Endothelial cell of hepatic sinusoid (primary cell): ENCODE measurements around the gene TPCN2.

Source experiments
- in situ Hi-C: cut with HindIII; loops from 2 replicates; pipeline ENCODE4 v1.10.0; 2017; ENCODE audit warnings: low sequenced_read_pairs

Gene TPCN2

DNA sequence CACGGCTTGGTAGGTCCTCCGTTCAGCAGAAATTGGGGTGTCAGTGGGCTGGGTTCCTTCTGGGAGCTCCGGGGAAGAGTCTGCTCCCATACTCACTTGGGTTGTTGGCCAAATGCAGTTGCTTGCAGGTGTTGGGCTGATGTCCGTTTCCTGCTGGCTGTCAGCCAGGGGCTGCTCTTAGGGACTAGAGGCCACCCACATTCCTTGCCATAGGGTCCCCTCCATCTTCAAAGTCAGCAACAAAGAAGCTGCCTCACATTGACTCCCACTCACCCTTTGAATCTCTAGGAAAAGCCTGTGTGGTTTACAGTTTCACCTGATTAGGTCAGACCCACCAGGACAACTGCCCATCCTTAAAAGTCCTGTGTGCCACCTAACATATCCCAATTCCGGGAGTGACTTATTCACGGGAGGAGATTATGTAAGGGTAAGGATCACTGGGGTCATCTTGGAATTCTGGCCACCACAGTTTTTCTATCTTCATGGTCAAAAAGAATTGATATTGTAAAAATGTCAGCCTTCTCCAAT, 43.0 kb downstream of the TPCN2 start:
- in situ Hi-C loops = no loop called here

DNA sequence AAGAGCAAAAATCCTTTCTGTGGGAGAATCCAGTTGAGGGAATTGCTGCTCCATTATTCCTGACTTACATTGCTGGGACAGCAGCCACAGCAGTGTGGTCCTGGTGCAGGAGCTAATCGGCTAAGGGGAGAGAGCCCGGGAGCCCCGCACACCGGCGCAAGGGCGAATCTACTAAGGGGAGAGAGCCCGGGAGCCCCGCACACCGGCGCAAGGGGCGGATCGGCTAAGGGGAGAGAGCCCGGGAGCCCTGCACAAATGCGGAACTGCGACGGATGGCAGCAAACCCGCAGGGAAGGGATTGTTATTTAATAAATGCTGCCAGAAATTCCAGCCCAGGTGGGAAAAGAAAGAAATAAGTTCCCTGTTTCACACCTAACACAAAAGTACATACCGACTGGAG, 43.5 kb downstream of the TPCN2 start:
- in situ Hi-C loops = no loop called here

DNA sequence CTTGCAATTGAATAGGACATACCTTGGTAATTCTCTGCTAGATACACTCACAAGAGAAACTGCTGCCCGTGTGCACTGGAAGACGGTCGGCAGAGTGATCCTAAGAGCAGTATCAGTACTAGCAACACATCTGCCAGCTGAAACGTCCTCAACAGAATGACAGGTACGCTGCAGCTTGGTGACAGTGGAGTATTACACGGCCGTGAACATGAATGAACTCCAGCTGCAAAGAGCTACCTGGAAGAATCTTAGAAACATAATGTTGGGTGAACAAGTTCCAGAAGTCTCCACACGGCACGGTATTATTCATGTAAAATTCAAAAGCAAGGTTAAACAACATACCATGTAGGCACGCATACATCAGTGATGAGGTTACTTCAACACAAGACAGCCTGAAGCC, 44.4 kb downstream of the TPCN2 start:
- in situ Hi-C loops = no loop called here

DNA sequence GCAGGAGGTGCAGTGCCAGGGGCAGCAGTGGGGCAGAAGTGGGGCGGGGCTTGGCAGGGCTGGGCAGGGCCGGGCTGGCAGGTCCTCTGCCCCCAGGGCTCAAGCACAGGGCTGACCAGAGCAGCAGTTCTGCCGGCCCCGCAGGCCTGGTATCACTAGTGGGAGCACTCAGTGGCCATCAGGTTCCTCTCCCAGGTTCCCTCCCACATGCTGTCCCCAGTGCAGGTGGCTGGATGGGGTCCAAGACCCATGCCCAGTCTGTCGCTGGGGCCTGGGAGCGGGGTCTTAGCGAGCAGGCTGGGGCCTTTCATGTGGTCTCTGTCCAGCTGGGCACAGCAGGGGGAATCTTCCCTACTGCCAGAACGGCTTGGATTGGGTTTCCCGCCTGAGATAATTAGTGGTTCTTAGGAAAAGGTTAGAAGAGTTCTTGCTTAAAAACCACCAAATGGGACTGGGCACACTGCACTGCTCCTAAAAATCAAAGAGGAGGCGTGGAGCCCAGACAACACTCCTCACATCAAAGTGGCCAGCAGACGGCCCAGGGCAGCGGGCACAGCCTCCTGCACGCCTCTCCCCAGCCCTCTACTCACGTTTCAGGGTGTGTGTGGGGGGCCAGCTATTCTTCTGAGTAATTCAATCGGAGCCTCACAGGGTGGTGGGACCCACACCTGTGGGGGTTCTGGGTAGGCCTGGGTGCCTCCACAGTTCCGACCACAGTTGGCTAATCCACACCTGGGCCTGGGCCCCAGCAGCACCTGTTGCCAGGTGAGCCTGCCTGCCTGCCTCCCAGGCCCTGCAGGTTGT, 45.6 kb downstream of the TPCN2 start:
- in situ Hi-C loops = no loop called here

DNA sequence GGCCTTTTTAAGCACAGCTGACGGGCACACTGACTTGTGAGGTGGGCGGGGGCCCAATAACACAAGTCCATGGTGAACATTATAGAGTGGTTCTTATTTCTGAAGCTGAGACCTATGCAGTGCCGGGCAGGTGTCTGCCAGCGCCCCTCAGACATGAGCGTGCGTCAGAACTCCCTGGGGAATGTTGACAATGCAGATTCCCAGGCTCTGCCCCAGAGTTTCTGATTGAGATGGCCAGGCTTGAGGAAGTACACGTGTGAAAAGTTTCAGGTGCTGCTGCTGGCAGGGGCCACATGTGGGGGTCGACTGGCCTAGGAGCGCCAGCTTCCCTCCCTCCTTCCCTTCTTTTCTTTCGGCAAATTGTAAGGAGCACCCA, 46.2 kb downstream of the TPCN2 start:
- in situ Hi-C loops = no loop called here

DNA sequence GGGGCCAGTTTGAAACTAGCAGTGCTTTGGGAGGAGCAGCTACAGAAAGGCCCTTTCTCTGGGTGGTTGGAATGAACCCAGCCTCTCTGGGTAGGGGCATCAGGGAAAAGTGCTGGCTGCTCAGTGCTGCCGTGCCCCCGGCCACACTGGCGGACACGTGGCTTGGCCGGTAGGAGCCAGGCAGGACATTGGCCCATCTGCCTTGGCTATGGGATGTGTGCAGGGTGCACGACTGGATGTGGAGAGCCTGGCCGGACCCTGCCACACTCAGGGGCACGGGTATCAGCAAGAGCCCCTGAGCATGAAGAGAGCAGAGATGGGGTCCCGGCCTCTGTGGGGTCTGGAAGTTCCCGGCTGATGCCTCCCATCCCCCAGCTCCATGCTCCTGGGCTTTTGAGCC, 46.6 kb downstream of the TPCN2 start:
- in situ Hi-C loops = no loop called here

DNA sequence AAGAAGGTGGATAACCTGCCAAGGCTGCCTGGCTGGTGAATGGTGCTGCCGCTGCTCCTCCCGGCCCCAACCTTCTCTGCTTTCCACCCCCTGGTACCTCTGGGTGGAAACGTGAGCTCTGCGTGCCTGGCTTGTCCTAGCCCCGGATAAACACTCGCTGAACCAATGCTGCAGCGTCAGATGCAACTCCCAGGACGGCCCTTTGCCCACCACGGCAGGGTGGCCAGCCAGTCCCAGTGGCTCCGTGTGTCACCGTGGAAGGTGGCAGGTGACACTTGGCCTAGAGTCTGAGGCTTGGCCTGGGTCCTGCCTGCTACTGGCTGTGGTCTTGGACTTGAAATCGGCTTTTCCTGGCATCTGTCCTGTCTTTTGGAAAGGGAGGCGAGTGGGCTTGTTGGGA, 47.7 kb downstream of the TPCN2 start:
- in situ Hi-C loops = no loop called here

DNA sequence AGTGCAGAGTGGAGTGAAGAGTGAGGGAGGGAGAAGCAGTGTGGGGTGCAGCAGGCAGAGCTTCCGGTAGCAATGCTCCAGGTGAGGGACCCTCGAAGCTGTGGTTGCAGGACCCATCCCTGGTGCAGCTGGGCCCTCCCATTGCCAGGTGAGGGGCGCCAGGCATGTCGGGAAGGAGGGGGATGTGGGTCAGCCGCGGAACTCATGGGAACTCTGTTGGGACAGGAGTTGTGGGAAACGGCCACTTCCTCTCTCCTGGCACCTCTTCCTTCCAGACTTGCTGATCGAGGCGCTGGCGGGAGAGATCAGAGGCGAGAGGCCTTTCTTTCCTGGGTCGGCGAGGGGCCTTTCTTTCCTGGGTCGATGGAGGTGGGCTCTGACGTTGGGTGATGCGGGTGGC, 48.5 kb downstream of the TPCN2 start:
- in situ Hi-C loops = no loop called here

DNA sequence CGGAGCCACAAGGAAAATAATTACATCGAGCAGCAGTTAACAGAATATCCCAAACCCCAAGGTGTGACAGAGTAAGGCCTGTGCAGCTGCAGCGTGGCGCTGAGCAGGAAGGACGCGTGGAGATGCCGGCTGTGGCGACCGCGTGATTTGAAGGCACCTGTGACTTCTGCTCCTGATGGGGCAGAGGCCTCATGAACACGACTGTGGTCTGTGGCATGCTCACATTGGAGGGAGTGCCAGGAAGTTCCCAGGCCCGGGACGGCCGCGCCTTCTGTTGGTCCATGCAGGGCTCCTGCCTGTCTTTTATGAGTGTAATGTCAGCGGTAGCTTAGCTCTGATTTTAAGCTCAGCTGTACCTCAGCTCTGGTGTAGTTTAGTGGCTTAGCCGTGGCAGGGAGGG, 50.4 kb downstream of the TPCN2 start:
- in situ Hi-C loops = no loop called here

DNA sequence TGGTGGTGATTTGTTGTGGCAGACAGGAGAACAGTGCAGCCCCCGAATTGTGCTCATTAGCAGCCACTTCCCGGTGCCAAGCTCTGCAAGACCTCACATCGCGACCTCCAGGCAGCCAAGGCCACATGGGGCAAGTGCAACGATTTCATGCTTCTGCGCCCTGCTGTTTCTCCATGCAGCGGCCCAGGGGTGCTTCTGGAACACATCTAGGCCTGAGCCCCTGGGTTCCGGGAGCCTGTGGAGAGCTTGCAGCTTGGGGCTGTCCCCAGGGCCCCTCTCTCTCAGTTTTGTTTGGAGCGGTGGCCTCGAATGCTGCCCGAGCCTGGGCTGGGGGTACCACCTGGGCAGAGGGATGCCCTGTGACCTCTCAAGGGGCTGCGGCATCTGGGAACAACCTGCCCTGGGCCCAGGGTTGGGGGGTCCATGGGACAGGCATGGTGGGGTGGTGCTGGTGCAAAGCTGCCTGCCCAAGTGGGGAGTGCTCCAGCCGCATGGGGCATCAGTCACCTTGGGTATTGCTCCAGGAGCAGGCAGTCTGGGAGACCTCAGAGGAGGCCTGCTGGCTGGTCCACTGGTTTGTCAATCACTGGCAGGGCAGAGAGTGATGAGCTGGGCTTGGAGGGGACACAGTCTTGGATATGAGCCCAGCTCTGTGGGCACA, 51.9 kb downstream of the TPCN2 start:
- in situ Hi-C loops = no loop called here

DNA sequence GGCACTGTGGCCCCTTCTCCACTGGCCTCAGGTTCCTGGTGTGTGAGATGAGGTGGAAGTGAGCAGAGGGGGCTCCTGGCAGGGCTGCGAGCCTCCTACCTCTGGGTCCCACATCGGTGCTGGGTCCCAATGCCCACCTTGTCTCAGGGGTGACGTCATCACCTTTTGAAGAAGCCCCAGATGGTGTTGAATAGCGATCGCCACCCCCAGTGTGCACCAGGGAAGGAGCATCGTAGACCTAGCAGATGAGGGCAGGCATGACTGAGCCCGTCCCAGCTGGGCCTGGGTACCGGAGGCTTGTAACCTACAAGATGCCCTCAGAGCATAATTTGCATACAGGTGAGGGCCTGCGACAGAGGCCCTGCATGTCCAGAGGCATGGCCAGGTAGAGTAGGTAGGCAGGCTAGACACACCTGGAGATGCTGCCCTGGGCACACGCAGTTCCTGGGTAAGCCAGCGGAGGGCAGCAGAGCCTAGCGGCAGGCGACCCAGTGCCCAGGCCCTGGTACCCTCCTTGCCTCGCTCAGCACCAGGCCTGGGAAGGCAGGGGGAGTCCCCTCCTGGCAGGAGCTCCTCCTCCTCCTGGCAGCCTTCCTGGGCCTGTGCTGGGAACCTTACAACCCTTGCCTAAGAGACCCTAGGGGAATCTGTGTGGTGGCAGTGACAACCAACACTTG, 52.5 kb downstream of the TPCN2 start:
- in situ Hi-C loops = no loop called here

DNA sequence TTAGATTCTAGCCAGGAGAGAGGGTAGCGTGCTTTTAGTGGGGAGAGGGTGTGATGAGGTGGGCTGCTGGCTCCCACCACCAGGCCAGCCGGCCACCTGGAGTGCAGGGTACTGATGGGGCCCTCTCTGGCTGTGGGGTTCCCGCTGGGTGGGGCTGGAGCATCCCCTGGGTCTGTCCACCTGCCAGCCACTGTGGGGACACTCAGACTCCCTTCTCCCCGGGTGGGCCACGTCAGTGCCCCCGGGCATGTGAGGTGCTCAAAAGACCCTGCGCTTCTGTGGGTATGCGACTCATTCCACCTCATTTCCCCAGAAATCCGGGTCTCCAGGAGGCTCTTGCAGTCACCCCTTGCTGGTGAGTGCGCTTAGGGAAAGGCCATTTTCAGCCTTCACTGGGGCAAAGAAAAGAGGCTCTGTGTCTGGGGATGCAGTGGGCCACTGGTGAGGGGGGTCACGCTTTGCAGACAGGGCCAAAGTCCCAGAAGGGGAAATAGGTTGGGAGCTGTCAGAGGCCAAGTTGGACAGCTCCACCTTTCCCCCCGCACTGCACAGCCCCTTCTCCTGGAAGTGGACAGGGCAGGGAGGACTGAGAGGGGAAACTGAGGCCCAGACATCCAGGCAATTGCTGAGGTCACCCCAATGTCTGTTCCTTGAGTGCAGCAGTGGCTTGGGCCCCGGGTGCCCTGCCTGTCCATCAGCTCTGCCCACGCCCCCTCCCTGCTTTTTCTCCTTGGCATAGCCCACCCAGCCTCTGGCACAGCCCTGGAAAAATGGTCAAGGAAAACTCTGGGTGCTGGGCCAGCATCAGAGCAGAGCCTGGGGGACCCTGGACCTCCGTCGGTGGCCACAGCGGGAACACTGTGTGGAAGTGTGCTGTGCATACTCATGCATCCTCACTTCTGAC, 53.3 kb downstream of the TPCN2 start:
- in situ Hi-C loops = no loop called here

DNA sequence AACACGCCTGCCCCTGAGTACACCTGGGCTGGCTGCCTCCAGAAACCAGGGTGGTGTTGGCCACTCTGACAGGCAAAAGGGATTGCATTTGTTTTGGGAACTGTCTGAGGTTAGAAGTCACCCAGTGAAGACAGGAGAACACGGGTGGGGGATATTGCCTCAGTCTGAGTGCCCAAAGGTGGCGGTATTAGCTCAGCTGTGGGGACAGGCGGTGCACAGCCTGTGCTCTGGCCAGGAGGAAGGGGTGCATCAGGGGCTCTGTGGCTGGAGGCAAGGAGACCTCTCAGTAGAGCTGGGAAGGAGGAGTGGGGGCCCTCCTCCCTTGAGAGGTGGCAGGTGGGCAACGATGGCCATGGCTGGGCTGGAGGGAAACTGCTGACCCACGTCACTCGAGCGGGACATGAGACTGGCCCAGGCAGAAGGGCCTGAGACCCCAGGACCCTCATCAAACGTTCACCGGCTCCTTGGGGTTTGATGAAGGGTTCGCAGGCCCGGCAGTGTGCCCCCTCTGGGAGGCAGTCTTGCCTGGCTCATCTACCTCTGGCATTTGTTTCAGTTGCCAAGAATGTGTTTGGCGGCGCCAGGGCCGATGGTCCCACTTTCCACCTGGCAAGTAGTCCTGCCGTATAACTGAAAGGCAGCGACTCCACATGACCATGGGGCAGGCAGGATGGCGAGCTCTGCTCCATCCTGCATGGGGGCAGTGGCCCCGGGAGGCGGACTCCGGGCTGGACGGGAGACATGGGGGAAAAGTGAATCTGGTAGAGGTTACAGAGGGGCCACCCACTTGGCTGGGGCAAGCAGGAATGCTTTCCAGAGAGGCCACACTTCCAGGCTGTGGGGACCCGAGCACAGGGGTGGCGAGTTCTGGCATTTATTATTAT, 54.2 kb downstream of the TPCN2 start:
- in situ Hi-C loops = no loop called here

DNA sequence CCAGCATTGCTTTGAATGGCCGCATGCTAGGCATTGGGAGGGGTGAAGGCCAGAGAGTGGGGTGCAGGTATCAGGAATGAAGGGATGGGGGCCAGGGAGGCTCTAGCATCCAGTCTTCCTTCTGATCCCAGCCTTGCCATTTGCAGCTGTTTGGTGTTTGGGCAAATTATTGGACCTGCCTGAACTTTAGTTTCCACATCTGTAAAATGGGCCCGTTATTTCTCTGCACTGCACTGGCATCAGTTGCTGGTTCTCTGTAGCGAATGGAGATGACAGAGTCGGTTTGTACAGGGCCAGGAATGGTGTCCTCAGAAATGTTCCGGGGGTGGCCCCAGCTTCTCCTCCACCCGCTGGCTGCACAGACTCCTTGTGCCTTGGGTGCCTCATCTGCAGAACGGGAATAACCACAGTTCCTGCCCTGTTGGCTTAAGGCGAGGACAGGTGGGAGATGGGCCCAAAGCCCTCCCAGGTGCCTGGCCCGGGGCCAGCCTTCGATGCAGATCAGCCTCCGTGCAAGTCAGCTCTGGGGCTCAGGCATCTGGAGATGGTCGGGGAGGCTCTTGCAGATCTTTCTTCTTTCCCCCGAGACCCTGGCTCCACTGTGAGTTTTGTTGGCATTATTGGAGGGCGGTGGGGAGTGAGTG, 55.6 kb downstream of the TPCN2 start:
- in situ Hi-C loops = no loop called here

DNA sequence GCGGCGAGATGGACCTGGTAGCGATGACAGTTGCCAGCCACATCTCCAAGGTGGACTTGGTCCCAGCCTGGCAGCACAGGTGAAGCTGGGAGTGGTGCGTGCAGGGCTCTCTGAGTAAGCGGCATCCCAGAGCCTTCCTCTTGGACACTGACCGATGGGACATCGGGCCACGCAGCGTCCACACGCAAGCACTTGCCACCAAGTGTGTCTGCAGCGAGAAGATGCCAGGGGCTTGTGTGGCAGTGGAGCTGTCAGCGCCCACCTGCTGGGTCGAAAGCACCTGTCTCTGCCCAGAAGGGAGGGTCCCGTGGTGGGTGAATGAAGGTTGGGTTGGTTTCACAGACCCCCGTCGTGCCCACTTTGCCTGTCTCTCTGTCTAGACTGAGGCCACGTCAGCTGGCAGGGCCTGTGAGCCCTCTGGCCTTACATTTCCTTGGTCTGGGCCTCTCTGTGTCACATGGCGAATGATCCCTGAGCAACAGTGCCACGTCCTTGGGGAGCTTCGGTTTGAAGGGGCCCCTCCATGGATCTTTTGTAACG, 56.2 kb downstream of the TPCN2 start:
- in situ Hi-C loops = loop anchor here (5.0 kb wide), 1 partner anchor 552 kb away; no protein-coding TSS in a partner anchor

DNA sequence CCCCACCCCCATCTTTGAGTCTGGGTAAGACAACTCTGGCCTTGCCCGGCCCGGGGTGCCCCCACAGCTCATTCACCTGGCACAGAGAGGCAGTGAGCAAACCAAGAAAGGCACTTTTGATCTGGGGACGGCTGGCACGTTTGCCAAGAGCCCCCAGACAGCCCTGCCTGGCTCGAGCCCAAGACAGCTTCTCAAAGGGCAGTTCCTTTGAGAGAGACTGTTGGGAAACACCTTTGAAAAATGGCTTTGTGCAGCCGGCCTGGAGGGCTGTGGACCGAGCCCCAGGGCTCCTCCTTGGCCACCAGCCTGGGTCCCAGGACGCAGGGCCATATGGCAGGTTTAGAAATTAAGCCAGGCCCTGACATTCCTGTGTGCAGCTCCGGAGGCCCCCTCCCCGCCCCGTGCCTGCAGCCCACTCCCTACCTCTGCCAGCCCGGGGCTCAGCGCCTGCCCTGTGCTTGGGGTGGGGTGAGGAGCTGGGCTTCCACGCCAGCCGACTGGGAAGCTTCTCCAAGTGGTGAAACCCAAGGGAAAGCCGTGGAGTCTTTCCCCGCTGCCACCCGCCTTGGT, 56.8 kb downstream of the TPCN2 start:
- in situ Hi-C loops = loop anchor here (5.0 kb wide), 1 partner anchor 552 kb away; no protein-coding TSS in a partner anchor

DNA sequence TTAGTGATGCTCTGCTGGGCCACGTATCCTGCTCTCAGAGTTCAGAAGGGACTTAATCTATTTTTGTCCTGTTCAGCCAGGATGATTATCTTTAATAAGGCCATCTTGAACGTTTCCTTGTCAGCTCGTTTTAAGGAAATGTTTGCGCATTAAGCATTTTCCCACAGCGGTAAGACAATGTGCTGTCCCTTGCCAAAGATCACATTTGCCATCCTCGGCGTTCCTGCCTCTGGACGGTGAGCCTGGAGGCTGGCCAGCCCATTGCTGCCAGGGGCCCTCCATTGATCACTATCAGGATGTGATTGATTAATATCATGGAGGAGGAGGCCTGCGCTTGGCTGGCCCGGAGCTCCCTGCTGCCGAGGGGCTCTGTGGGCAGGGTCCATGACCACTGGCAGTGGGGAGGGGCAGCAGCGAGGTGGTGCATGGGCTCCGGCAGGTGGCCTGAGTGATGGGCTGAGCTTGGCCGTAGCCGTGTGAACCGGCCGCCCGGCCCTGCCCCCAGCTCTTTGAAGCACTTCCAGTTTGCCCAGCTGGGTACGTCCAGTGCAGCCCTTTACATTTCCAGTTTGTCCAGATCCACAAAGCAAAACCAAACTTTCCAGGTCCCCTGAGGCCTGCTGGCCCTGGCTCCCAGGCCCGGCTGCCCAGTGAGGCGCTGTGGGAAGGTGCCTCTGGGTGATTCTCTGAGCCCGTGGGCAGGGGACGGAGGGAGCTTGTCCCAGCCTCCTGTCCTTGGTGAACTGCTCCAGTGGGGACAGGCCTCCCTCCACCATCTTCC, 57.5 kb downstream of the TPCN2 start:
- in situ Hi-C loops = loop anchor here (5.0 kb wide), 1 partner anchor 551 kb away; no protein-coding TSS in a partner anchor

DNA sequence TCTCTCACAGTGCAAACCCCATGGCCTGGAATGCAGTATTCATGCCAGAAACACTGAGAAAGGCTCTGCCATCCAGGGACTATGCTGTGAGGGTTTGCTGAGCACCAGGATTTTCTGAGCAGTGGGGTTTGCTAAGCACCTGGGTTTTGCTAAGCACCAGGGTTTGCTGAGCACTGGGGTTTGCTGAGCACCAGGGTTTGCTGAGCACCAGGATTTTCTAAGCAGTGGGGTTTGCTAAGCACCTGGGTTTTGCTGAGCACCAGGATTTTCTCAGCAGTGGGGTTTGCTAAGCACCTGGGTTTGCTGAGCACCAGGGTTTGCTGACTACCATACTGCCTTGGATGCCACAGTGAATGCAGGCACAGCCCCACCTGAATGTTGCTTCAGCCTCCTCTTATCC, 58.7 kb downstream of the TPCN2 start:
- in situ Hi-C loops = loop anchor here (5.0 kb wide), 1 partner anchor 550 kb away; no protein-coding TSS in a partner anchor
